Measurements from ENCODE around the gene ANXA6. TPM values are rescaled to one million over a fixed set of nuclear protein-coding genes. Genes with fewer than 3 reads are reported as not detected.

Gene ANXA6
- total and polyA plus RNA-seq, 2 experiments from 2014 or later = 122 to 152 TPM

- WGBS (ENCODE audit: low lambda C conversion rate, missing lambda C conversion rate) = 93% methylated on average over 8 of the region's 8 CpGs
- H3K27me3 ChIP-seq = no peaks in the 10 kb centered on the region
- H3K9me3 ChIP-seq (ENCODE audit: low read depth) = no peaks in the 10 kb centered on the region
- no peaks in the 10 kb centered on the region for H3K4me1 ChIP-seq (ENCODE audit: insufficient read depth)
- no peak overlapping the region for H3K27ac ChIP-seq
- H2AFZ ChIP-seq = no peak overlapping the region
- H3K9me2 ChIP-seq (replicated peaks; ENCODE audit: insufficient read depth) = no peaks in the 10 kb centered on the region
- H3K79me2 ChIP-seq = peaks cover 18% of the 10 kb centered on the region
- no peak for DNase-seq (ENCODE audit: low spot score)
- no peaks in the 10 kb centered on the region for H3K36me3 ChIP-seq (replicated peaks; ENCODE audit: insufficient read depth, low read depth)
- H3K4me3 ChIP-seq = no peak overlapping the region
- peaks cover 7% of the 10 kb centered on the region for H4K20me1 ChIP-seq (ENCODE audit: insufficient read depth, poor library complexity, severe bottlenecking)
- H3K4me2 ChIP-seq = no peak overlapping the region
- TF ChIP-seq CTCF (IDR thresholded peaks at IDR 0.05; ENCODE audit: poor library complexity) (no peak), EZH2phosphoT487 (IDR thresholded peaks at IDR 0.05; ENCODE audit: low read depth, severe bottlenecking, unreplicated experiment) (no peak), EZH2 (IDR thresholded peaks at IDR 0.05; ENCODE audit: borderline replicate concordance) (no peak)
Measured at GRCh38 chr5:151139015-151139414, 18.6 kb downstream of the ANXA6 start.

GRCh38 chr5:151138114-151138513, 19.5 kb downstream of the ANXA6 start:
- no peak overlapping the region for H3K27ac ChIP-seq
- peaks cover 5% of the 10 kb centered on the region for H4K20me1 ChIP-seq (ENCODE audit: insufficient read depth, poor library complexity, severe bottlenecking)
- no peaks in the 10 kb centered on the region for H3K27me3 ChIP-seq
- H3K4me1 ChIP-seq (ENCODE audit: insufficient read depth) = no peaks in the 10 kb centered on the region
- no peaks in the 10 kb centered on the region for H3K36me3 ChIP-seq (replicated peaks; ENCODE audit: insufficient read depth, low read depth)
- no peak for TF ChIP-seq EZH2 (IDR thresholded peaks at IDR 0.05; ENCODE audit: borderline replicate concordance)
- no peak for TF ChIP-seq EZH2phosphoT487 (IDR thresholded peaks at IDR 0.05; ENCODE audit: low read depth, severe bottlenecking, unreplicated experiment)
- TF ChIP-seq CTCF (IDR thresholded peaks at IDR 0.05; ENCODE audit: poor library complexity) = no peak
- H3K79me2 ChIP-seq = peaks cover 10% of the 10 kb centered on the region
- H3K9me3 ChIP-seq (ENCODE audit: low read depth) = no peaks in the 10 kb centered on the region
- no peak for DNase-seq (ENCODE audit: low spot score)
- no peaks in the 10 kb centered on the region for H3K9me2 ChIP-seq (replicated peaks; ENCODE audit: insufficient read depth)
- no peak overlapping the region for H3K4me2 ChIP-seq
- H3K4me3 ChIP-seq = no peak overlapping the region
- WGBS (ENCODE audit: low lambda C conversion rate, missing lambda C conversion rate) = 85% methylated on average over 1 of the region's 1 CpG
- H2AFZ ChIP-seq = no peak overlapping the region

- Histone ChIP-seq H3K79me2 (peaks cover 10% of the 10 kb centered on the region), H2AFZ (no peak overlapping the region), H3K36me3 (replicated peaks; ENCODE audit: insufficient read depth, low read depth) (no peaks in the 10 kb centered on the region), H3K4me3 (no peak overlapping the region), H3K9me3 (ENCODE audit: low read depth) (no peaks in the 10 kb centered on the region), H3K4me1 (ENCODE audit: insufficient read depth) (no peaks in the 10 kb centered on the region), H3K4me2 (no peak overlapping the region), H4K20me1 (ENCODE audit: insufficient read depth, poor library complexity, severe bottlenecking) (peaks cover 5% of the 10 kb centered on the region), H3K27ac (no peak overlapping the region), H3K27me3 (no peaks in the 10 kb centered on the region), H3K9me2 (replicated peaks; ENCODE audit: insufficient read depth) (no peaks in the 10 kb centered on the region)
- TF ChIP-seq CTCF (IDR thresholded peaks at IDR 0.05; ENCODE audit: poor library complexity) (no peak), EZH2 (IDR thresholded peaks at IDR 0.05; ENCODE audit: borderline replicate concordance) (no peak), EZH2phosphoT487 (IDR thresholded peaks at IDR 0.05; ENCODE audit: low read depth, severe bottlenecking, unreplicated experiment) (no peak)
- DNase-seq (ENCODE audit: low spot score) = no peak
- 95% methylated on average over 10 of the region's 10 CpGs for WGBS (ENCODE audit: low lambda C conversion rate, missing lambda C conversion rate)
Measured at GRCh38 chr5:151137067-151137825, 20.3 kb downstream of the ANXA6 start.
